GM23248 (cell line): Measurements from ENCODE around the gene SLC18B1.

Source experiments
- EZH2 ChIP-seq: fragments of 200-600 bp; sonication (generic); IDR thresholded peaks from 2 replicates; pipeline ENCODE4 v1.6.1; 2018; ENCODE audit warnings: antibody characterized with exemption, mild to moderate bottlenecking; ENCODE audit not compliant: insufficient read depth, poor library complexity, severe bottlenecking
- EZH2phosphoT487 ChIP-seq: fragments of 200-600 bp; sonication (generic); IDR thresholded peaks from 2 replicates; pipeline ENCODE4 v1.6.1; 2018; ENCODE audit warnings: antibody characterized with exemption, moderate library complexity, mild to moderate bottlenecking, low read depth; ENCODE audit not compliant: insufficient read depth

DNA sequence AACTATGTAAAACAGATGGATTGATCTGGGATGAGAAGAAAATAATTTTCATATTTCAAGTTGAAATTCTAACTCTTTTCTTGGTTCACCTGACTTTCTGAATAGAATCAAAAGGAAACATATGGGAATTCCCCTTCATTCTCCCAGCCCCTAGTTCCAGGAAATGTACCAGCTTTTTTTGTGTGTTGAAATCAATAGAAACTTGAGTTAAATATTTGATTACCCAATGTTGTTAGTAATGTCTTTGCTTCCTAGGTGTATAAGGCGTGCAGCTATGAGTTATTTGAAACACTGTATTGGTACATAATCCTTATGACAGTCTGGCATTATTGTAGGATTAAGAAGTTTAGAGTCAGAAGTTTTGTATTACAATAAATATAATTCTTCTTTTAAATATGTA lies 62.2 kb downstream of the SLC18B1 start:
- TF ChIP-seq EZH2 (no peak), EZH2phosphoT487 (no peak)
